ENCODE results near the gene ADGRB2. TPM values are rescaled to one million over a fixed set of nuclear protein-coding genes. Genes with fewer than 3 reads are reported as not detected.
A peak's percentile ranks its signal among the peaks of the same experiment; 100 is the strongest.

ADGRB2 gene
- total RNA-seq, 1 donor from 2014 or later = 6.0 TPM

- no peak for DNase-seq (ENCODE audit: low spot score)
Observed at GRCh38 chr1:31749785-31750735, 14.1 kb downstream of the ADGRB2 start.

DNA sequence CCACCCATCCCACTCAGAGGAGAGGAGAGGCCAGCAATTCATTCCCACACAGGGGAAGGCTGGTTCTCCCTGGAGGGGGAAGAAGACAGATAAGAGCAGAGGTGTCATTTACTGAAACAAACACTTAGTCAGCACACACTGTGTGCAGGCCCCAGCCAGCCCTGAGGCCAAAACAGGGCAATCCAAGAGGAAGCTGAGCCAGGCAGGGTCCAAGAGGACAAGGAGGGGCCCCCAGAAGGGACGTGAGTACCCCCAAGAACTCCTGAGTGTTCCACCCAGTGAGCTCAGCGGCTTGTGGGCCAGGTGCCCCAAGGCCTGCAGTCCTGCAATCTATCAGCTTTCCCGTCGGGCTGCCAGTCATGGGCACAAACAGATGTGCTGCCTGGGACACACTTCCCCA, 15.8 kb downstream of the ADGRB2 start:
- DNase-seq (ENCODE audit: low spot score) = no peak

GRCh38 chr1:31747304-31747703, 16.8 kb downstream of the ADGRB2 start:
- no peak for DNase-seq (ENCODE audit: low spot score)

DNA sequence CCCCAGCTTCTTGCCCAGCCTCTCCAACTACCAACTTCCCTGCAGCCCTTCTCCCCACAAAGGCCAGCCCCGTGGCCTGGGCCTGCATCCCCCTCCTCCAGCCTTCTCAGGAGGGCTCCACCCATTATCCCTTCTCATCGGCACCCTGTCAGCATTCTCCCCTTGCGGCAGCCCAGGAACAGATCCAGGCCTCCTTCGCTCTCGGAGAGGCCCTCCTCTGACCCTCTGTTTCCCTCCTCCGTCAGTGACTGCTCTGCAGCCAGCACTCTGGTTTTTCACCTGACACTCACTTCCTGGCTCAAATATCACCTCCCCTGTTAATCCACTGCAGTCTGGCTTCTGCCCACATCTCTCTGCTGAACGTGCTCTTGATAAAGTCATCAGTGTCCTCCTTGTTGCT, 17.5 kb downstream of the ADGRB2 start:
- no peak for DNase-seq (ENCODE audit: low spot score)

GRCh38 chr1:31745946-31746670, 18.0 kb downstream of the ADGRB2 start:
- no peak for DNase-seq (ENCODE audit: low spot score)

DNA sequence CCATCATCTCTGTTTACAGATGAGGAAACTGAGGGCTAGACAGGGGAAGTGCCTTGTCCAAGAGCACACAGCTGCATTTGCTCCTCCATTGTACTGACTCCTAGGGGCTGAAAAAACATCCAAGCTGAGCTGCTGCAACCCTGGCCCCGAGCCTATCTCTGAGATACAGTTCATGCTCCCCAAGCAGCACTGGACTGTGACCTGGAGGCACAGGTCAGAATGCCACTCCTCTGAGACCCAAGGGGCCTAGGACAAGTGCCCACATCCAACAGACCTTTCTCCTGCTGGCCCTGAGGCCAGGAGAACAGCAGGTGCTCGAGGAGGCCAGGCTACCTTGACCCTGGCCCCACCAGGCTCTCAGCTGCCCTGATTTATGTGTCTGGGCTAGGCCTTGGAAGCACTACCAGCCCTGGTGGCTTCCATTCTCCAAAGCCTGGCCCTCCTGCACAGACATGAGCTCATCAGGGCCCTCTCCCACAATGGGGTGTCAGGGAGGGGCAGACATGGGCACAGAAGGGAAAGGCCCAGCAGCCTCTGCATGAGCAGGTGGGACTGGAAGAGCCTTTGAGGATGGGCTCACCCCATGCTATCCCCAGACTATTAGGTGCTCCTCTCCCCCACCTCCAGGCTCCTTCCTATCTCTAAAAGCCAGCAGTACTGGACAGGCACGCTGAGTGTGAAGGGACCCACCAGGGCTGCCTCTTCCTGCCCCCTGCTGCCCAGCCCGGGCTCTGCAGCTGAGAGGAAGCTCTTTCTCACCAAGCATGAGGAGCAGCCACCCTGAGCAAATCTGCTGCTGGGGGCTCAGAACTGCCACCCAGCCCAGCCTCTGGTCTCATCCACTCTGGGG, 18.8 kb downstream of the ADGRB2 start:
- DNase-seq (ENCODE audit: low spot score) = peak; percentile 62

- DNase-seq (ENCODE audit: low spot score) = no peak
Observed at GRCh38 chr1:31744165-31744888, 19.8 kb downstream of the ADGRB2 start.

GRCh38 chr1:31742462-31743212, 21.5 kb downstream of the ADGRB2 start:
- DNase-seq (ENCODE audit: low spot score) = no peak

GRCh38 chr1:31739346-31739745, 24.8 kb downstream of the ADGRB2 start:
- no peak for DNase-seq (ENCODE audit: low spot score)

DNA sequence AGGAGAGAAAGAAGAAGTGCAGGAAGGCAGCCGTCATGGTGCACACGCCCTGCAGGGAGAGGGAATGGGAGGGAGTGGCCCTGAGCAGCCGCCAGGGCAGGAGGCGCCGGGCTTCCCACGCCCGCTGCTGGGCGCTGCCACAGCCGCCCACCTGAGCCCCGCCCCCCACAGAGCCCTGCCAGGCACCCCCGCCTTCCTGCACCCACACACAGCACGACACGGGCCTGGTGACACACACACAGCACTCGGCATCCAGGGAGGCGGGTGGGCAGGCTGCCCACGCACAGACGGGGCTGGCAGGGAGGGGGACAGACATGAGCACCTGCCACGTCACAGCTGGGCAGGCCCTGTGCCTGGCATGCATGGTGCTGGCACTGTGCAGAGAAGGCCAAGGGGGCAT, 27.5 kb downstream of the ADGRB2 start:
- no peak for DNase-seq (ENCODE audit: low spot score)

DNA sequence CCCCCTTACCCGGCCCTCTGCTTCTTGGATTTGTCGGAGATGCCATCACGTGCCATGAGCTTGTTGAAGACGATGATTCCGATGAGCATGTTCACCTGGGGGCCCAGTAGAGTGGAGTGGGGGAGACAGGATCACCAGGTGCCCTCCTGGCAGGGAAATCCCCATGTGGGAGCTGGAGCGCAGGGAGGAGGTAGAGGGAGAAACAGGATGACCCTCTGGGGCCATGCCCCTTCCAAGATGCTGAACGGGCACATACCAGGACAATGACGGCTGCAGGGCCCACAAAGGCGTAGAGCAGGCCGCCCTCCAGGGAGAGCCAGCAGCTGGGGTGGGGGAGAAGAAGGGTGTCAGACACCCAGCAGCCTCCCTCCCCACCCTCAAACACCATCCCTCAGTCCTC, 28.6 kb downstream of the ADGRB2 start:
- DNase-seq (ENCODE audit: low spot score) = no peak

DNA sequence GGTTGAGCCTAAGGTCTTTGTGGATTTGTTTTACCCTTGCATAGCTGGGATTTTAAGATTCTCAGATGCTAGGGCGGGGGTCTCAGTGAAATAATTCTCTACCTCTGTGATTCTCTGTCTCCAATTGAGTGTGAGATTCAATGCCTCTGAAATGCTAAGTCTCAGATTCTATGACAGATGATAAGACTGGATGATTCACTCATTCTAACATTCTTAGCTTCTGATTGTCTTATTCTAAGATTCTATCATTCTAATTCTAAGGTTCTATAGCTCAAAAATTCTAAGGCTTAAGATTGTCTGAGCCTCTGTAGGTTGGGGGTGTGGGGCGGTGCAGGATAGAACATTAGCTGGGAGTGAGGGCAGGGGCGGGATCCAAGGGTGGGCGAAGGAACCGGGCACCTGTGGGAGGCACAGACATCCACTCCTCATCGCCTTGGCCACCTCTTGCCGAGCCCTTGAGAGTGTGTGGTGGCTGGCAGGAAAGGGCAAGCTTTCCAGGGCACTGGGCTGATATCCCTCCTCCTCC, 29.5 kb downstream of the ADGRB2 start:
- no peak for DNase-seq (ENCODE audit: low spot score)

DNA sequence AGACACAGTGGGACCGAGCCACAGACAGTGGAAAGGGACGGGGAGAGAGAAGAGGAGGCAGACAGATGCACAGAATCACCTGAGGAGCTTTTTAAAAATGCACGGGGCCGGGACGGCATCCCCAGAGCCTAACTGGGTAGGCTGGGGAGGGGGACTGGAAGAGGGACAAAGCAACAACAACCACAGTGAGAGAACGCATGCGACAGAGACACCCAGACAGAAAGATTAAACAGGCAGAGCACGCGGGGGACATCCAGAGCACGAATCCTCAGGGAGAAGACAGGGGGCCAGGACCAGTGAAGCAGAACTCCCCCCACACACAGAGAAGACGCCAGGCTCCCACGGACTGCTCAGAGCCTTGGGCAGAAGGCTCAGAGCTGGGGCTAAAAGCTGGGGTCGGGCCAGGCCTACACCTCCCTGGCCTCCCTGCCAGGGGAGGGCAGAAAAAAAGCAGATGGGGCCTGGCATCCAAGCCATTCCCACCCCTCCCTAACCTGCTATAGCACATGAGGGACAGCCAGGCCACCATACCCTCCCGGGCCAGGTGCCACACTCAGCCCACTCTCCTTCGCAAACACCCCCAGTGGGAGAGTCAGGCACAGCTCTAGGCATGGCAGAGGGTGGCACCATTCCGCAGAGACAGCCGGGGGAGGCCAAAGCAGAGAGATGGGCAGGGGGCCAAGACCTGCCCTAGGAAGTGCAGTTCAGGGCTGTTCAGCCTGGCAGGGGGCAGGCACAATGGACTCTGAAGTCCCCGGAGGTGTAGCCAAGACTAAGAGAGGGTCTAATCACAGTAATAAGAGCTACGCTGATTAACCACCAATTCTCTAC, 30.5 kb downstream of the ADGRB2 start:
- DNase-seq (ENCODE audit: low spot score) = no peak

DNA sequence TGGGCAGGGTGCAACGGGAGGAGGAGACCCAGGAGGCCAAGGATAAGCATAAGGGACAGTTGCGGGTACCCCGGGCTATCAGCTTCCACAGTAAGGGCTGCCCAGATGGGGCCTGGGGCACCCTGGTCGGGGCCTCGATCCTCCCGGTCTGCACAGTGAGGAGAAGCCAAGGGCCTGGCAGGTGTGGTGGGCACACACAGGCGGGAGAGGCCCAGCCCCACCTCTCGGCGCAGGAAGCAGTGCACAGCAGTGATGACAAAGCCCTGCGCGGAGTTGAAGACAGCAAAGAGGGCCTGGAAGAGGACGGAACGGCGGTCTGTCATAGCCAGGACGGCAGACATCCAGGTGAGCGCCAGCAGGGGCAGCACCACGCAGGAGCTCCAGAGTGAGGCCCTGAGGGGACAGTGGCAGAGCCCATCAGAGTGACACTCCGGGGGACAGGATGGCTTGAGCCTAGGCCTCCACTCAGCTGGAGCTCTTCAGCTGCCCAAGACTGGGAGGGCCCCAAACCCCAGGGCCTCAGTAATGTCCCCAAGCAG, 31.3 kb downstream of the ADGRB2 start:
- no peak for DNase-seq (ENCODE audit: low spot score)

- no peak for DNase-seq (ENCODE audit: low spot score)
Observed at GRCh38 chr1:31732343-31732742, 31.8 kb downstream of the ADGRB2 start.

- DNase-seq (ENCODE audit: low spot score) = no peak
Observed at GRCh38 chr1:31731049-31731565, 33.0 kb downstream of the ADGRB2 start.

DNA sequence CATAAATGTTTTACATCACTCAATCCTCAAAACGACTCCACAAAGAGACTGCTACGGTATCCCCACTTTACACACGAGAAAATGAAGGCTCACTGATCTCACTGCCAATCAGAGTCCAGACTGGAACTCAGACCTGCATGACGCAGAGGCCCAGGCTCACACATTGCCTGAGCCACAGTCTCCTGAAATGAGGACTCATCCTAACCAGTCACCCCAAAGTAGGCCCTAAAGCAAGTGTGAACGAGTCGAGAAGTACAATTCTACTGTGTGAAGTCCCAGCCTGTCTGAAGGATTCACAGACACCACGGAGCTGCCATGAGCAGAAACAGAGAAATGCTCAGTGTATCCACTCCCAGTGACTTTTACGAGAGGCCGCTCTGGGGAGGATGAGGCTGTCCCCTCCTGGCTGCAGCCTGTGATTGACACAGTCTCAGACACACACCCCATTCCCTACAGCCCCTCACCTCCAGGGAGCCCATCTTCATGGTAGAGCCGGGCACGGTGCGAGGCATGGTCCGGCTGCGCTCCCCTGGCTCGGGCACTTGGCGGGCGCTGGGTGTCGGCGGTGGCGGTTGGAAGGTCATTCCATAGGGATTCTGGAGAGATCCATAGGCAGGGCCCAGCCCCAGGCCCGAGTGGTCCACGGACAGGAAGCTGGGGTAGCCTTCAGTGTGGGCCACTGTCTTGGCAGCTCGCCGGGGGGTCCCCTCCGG, 33.6 kb downstream of the ADGRB2 start:
- no peak for DNase-seq (ENCODE audit: low spot score)

DNA sequence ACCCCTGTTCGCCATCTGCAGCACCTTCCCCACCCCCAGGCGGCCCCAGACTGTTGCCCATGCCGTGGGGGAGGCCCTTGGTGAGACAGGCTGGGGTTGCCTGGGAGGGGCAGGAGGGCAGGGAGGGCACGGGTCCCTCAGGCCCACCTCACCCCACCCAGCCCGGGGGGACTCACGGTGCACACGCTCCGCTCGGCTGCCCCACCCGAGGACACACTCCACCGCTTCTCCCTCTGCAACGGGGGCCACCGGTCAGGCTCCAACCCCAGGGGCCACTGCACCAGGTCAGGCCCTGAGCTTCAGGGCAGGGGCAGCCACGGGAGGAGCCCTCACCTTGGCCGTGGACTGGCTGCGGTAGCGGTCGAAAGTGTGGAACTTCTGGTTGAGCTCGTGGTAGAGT, 36.3 kb downstream of the ADGRB2 start:
- no peak for DNase-seq (ENCODE audit: low spot score)
